IPS-18c (cell line): Measurements from ENCODE around the gene ARHGEF40.

ENCODE experiments used
- H3K4me3 ChIP-seq: 2 replicates; pipeline ENCODE4 v1.7.0; 2013; ENCODE audit warnings: low read depth, mild to moderate bottlenecking, low read length, moderate library complexity; ENCODE audit not compliant: insufficient read depth
- H3K9me3 ChIP-seq: one replicate; pipeline ENCODE4 v1.6.1; 2013; ENCODE audit warnings: mild to moderate bottlenecking, low read length, moderate library complexity; ENCODE audit not compliant: control insufficient read depth, insufficient read depth

ARHGEF40 gene

DNA sequence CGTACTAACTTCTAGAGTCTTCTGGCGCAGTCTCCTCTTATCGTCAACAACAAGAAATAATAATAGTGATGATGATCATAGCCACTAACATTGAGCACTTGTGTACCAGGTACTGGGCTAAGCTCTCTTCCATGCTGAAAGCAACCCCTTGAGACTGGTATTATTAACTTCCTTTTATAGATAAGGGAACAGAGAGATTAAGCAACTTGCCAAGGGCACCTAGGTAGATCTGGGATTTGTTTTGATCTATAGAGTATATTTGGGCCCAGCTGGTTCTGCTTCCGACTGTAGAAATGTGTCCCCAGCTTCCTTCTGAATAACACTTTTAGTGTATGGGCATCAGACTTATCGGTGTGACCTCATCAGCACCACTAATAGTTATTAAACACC lies 29.5 kb downstream of the ARHGEF40 start:
- H3K9me3 ChIP-seq, result no peaks in the 10 kb centered on the region
- peak overlapping the region; percentile 59 for H3K4me3 ChIP-seq

DNA sequence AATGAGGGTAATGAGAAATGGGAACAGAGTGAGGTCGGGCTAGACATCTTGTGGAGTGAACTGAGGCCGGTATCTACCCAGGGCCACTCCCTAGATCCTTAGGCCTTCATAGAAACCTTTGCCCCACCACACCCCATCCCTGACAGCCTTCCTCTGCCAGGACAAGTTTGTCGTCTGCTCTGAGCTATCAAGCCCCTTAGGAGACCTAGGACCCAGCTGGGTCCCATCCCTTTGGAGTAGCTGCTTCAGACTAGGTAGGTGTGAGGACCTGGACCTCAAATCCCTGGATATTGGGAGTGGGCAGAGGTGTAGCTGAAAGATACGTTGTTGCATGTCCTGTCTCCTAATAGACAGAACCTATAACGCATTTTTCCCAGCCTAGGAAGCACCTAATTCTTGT lies 30.8 kb downstream of the ARHGEF40 start, which contains the start of gene TMEM253:
TMEM253 (plus strand) TSS at position 136 of the 400 bp plus-strand sequence. CDS start 278 bp downstream, outside the sequence.
- no peak within 1 kb of the TSS; the same call in 1 of the 2 replicates for H3K4me3 ChIP-seq
- no peaks in the 10 kb centered on the region for H3K9me3 ChIP-seq

DNA sequence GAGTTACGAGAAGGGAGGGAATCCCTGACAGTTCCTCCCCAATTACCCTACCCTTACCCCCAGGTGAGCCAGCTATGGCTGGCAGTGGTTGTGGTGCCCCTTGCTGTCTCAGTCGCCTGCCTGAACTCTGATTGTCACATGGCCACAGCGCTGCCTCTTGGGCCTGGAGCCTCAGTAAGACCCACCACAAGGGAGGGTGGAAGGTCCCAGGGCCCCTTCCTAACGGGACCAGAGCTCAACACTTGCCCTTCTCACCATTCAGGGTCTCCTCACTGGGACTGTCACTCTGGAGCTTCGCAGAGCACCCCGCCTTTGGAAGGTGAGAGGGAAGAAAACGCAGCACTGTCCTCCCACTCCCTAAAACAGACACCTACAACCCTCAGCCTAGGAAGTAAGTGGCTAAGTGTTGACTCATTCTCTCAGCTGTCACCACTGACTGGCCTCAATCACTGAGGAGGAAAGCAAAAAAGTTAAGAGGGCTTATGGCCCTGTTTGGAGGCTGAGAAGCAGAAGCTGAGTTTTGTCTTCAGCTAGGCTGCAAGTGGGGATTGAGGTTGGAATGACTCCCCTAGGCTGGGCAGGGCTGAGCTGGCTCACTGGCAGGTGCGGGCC lies 31.8 kb downstream of the ARHGEF40 start:
- no peaks in the 10 kb centered on the region for H3K9me3 ChIP-seq
- peak overlapping the region; percentile 26; the same call in 1 of the 2 replicates for H3K4me3 ChIP-seq

DNA sequence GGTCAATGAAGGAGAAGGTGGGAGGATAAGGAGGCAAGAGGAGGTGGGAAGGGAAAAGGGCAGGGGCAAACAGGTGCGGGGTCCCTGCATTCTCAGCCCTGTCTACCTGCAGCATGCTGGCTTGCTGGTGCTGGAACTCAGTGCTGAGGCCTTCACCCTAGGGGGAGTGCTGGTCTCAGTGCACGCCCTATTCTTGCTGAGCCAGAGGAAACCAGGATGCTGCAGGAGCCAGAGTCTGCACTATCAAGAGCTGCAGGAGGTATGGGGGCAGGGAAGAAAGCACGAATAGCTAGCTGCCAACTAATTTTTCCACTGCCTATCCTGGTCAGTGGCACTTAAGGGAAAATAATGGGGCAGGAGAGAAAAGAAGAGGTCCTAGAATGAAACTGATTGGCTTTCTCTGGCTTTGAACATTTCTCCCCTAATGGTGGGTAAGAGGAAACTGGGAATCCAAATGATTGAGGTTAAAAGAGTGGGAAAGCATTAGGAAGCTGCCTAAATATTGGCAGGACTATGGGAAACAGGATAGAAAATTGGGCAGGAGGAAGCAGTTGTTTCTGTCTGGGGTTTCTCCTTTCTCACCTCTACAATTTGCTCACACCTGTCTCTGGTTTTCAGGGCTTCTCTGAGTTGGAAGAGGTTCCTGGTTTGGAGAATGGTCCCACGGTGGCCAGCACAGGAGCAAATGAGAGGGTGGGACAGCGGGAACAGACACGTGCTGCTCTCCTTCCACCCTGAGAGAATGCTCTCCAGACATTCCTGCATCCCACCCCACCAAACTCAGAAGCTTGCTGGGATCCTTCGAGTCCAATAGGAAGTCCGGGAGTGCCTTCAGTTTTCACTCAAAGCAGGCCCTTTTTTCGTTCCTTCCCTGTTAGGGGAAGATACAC lies 32.7 kb downstream of the ARHGEF40 start:
- Histone ChIP-seq H3K9me3 (no peaks in the 10 kb centered on the region), H3K4me3 (peak overlapping the region; percentile 86)

DNA sequence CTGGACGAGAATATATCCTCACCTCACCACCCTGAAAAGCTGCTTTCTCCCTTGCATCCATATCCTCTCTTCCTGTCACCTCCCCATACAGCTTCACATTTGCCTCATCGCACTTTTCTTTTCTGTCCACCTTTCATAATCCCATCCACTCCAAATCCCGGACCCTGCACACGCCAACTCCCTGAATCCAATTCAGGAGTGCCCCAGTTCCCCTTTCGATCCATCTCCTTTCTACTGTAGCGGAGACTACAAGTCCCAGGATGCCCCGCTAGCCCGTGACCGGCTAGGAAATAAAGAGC lies 33.3 kb downstream of the ARHGEF40 start:
- Histone ChIP-seq H3K9me3 (no peaks in the 10 kb centered on the region), H3K4me3 (peak overlapping the region; percentile 86; the same call in 1 of the 2 replicates)

DNA sequence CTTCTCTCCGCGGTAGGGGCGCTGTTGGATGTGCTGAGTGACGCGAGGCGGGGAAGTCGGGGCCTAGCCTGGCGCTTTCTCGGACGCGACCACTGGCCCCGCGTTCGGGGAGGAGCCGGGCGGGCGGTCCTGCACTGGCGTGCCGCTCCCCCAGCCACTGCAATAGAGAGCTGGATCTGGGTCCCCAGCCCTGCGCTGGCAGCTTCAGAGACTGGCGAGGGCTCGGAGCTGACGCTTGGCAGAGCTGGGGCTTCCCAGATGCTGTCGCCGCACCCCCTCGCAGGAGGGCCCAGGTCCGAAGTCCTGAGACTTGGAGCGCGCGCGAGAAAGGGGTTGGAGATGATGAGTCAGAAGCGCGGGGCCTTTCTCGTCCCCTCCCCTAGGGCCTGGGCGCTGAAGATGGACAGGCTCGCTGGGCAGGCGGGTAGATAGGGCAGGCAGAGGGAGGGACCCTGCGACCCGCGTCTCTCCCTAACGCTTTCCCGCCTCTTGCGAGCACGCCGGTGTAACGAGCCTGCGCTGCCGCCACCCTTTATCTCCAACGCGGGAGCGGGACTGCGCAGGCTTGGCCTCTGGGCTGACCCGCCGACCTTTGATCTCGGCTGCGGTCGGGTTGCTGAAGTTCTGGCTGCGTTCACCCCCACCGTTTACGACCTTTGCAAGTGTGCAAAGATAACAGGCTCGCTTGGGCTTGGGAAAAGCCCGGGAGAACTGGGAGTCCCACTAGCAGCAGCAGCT lies 33.8 kb downstream of the ARHGEF40 start:
- Histone ChIP-seq H3K4me3 (peak overlapping the region; percentile 86), H3K9me3 (no peaks in the 10 kb centered on the region)

DNA sequence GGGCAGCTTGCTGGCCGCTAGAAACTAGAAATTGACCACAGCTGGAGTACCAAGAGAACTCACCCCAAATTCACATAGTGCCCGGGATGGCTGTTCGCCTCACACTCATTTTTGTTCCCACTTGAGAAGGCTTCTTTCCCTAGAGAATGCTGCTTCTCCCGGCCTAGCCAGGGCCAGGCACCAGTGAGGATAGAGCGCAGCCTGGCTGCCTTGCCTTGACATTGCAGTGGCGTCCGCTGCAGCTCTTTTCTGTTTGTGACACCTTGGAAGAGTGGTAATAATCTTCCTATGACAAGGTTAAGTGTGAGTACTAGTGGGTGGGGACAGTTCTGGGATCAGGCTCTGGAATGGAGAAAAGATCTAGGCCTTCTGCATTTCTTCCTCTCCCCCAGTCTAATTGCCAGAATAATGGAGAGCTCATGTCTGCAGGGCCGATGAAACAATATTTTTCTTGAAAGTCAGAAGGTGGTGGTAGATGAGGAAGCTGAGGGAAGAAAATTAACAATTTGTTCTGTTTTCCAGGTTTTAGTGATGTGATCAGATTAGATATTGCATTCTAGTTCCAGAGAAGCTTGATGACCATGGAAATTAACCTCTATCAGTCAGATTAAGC lies 34.5 kb downstream of the ARHGEF40 start:
- Histone ChIP-seq H3K9me3 (no peaks in the 10 kb centered on the region), H3K4me3 (peak overlapping the region; percentile 86)

DNA sequence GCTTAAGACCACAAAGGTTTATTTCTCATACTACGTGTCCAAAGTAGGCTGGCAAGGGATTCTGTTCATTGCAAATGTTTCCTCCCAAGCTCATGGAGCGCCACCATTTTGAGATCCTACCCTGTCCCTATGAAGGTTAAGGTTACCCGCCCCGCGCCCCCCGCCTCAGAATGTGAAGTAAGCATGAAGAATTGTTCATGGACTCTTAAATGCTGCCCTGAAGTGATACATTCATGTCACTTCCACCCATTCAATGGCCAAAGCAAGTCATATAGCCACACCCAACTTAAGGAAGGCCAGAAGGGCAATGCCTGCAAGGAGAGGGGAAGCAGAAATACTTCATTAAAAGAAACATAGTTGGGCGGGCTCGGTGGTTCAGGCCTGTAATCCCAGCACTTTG lies 35.0 kb downstream of the ARHGEF40 start:
- Histone ChIP-seq H3K9me3 (no peaks in the 10 kb centered on the region), H3K4me3 (peak overlapping the region; percentile 86; the same call in 1 of the 2 replicates)

DNA sequence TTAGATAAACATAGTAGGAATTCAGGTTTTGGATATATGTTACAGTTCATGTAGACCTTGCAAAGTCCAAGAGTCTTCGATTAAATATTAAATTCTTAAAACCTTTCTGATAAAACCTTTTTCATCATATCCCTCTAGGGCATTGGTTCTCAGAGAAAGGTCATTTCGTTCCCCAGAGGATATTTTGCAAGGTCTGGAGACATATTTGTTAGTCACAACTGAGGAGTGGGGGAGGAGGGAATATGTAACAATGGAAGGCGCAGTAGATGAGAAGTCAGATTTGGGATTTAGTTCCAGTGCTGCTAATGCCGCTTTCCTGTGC lies 36.0 kb downstream of the ARHGEF40 start:
- no peak overlapping the region for H3K4me3 ChIP-seq
- no peaks in the 10 kb centered on the region for H3K9me3 ChIP-seq

DNA sequence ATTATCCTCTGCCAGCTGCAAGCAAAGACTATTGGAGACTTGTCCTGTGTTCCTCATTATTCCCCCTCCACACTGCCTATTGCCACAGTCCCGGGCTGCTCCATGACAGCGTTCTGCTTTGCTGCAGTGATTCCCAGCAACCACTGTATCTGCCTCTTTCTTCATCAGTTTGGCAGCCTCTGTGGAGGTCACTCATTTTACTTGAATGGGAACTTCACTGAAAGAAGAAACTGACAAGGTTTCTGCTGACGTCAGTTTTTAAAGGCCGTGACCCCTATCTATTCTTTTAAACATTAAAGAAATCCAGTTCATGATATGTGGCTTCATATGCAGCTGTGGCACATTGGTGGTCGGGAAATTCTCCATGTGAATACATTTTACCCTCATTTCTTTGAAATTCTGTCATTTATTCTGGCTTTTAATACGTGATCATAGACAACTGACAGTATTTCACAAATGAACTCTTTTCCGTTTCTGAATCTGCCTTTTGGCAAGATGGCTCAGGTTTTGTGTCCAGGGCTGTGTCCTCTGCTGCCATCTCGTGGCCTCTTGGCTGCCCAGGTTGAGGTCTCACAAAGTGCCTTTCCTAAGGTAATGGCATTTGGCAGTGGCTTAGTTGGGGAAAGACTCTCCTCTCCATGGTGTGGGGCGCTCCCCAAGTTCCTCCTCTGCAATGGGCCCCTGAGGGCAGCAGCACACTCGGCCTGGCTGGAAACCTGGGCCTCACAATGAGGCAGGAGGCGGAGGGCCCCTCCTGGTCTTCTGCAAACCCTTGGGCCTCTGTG lies 36.6 kb downstream of the ARHGEF40 start:
- Histone ChIP-seq H3K9me3 (no peaks in the 10 kb centered on the region), H3K4me3 (no peak overlapping the region)

DNA sequence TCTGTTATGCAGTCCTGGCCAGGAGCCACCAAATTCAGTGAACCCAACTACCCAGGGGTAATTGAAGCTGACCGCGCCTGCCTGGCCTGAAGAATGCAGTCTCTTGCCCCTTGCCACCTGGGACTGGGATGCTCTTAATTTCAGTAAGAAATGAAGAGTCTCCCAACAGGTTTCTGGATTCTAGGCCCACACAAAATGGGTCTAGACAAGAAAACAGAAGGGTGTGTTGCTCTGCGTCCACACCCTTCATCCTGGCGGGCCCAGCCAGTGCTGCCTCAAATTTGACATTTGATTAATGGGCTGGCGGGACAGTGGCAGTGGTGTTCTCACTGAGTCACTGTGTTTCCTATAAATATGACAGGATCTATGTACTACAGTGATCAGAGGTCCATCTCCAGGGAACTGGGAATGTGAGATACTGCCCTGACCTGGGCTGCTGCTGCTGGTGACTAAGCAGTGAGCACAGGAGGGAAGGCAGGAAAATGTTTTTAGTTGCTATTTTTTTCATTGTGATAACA lies 37.2 kb downstream of the ARHGEF40 start:
- H3K4me3 ChIP-seq, result no peak overlapping the region

DNA sequence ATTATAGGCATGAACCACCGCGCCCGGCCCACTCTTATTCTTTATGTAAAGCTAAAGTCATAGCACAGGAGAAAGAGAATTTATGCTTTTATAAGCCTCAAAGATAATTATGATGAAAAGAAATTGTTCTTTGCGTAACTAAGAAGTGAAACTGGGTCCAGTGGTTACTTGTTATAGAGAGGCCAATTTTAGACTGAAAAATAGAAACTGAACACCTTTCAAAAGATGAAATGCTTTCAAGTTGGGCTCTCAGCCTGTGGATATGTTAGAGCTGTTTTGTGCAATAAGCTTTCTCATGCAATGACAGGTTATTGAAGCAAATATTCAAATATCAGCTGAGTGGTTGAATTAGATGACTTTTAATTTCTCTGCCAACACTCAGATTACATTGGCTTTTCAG lies 38.7 kb downstream of the ARHGEF40 start:
- Histone ChIP-seq H3K9me3 (no peaks in the 10 kb centered on the region), H3K4me3 (no peak overlapping the region)

More for the DNA sequence above, 37.2 kb downstream of the ARHGEF40 start:
- H3K9me3 ChIP-seq, result no peaks in the 10 kb centered on the region

DNA sequence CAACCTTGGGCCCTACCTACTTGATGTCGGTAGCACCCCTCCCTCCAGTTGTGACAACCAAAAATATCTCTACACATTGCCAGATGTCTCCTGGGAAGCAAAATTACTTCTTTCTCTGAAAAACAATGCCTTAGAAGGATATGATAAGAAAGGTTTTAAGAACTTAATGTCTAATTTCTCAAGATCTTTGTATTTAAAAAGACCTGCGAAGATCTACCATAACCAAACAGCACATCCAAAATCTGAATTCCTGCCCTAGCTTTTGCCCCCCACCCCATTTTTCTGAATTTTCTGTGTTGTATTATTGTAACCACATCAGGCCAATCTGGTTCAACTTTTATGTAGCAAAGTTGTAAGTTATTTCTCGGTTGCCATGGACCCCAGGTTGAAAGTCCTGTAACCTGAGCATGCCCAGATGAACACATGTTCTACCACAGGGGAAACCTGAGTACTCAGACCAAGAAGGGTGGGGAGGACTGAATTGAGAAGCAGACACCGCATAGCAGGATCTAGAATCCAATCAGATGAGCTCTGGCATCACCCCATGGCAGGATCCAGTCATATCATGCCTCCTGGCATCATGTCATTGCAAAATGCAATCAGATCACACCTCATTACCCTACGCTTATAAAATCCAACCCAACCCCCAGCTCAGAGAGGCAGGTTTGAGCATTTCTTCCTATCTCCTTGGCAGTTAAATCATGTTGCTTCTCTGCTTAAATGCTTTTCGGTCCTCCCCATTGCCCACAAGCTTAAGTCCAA lies 39.5 kb downstream of the ARHGEF40 start:
- no peak overlapping the region for H3K4me3 ChIP-seq
- no peaks in the 10 kb centered on the region for H3K9me3 ChIP-seq

DNA sequence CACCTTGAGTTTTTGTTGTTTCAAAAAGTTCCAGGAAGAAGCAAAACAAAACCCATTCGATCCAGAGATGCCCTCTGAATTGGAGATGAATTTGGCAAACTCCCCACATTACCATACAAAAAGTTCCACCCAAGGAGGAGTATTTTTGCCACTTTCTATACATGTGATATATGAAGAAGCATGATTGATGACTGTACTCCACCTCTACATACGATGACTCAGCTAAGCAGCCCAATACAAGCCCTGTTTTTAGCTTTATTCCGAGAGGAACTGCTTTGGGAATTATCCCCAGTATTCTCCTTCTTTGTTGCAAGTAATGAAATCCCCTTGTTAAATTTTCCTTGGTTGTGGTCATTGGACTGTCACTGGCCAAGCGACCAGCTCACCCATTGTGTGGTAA lies 42.2 kb downstream of the ARHGEF40 start:
- Histone ChIP-seq H3K9me3 (no peaks in the 10 kb centered on the region), H3K4me3 (no peak overlapping the region)

DNA sequence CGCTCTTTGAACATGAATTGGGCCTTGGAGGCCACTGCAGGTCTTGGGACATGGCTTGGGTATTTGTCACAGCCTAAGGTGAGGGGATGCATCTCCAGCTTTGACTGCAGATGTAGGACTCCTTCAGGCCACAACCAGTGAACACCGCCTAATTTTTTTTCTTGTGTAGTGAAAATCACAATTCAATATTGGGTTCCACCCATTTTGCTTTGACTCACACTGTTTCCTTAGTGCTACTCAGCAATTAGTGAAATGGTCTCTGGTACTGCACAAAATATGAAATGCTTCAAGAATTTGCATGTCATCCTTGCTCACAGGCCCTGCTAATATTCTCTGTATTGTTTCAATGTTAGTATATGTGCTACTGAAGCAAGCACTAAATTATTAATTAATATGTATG lies 43.3 kb downstream of the ARHGEF40 start:
- Histone ChIP-seq H3K9me3 (no peaks in the 10 kb centered on the region), H3K4me3 (no peak overlapping the region)

DNA sequence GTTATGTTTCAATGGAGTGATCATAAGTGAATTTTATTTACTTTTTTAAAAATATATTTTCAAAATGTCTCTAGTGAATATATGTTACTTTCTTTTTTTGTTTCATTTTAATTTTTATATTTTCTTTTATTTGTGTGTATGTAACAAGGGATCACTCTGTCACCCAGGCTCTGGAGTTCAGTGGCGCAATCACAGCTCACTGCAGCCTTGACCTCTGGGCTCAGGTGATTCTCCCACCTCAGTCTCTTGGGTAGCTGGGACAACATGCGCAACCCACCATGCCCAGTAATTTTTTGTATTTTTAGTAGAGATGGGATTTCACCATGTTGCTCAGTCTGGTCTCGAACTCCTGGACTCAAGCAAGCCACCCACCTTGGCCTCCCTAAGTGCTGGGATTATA lies 48.8 kb downstream of the ARHGEF40 start:
- no peak overlapping the region for H3K4me3 ChIP-seq
- H3K9me3 ChIP-seq, result no peaks in the 10 kb centered on the region
